Endometrial microvascular endothelial cells (primary cell): ENCODE data around the gene FAM3A. TPM values are rescaled to one million over a fixed set of nuclear protein-coding genes. Genes with fewer than 3 reads are reported as not detected.

Experiments used
- in situ Hi-C: cut with HindIII; loops from 2 replicates; pipeline ENCODE4 v1.10.0; 2017; ENCODE audit warnings: low sequenced_read_pairs, low pct_unique_long_range_greater_than_20kb; ENCODE audit errors: inconsistent ontology term
- total RNA-seq: library from RNA; depleted of rRNA; stranded (reverse); fragments of >200 nt; gene quantifications from one replicate; pipeline ENCODE4 v1.2.3, GENCODE V29; 2015; ENCODE audit errors: inconsistent ontology term

FAM3A gene
- total RNA-seq, 1 donor from 2014 or later = 44.4 TPM

GRCh38 chrX:154468217-154468616, 47.8 kb downstream of the FAM3A start:
- in situ Hi-C loops = no loop called here

GRCh38 chrX:154467556-154467955, 48.5 kb downstream of the FAM3A start:
- in situ Hi-C loops = no loop called here

GRCh38 chrX:154466907-154467306, 49.1 kb downstream of the FAM3A start:
- in situ Hi-C loops = no loop called here

GRCh38 chrX:154466036-154466435, 50.0 kb downstream of the FAM3A start:
- in situ Hi-C loops = no loop called here

- in situ Hi-C loops = no loop called here
Observed at GRCh38 chrX:154465601-154466000, 50.4 kb downstream of the FAM3A start.

GRCh38 chrX:154464806-154465365, 51.1 kb downstream of the FAM3A start:
- in situ Hi-C loops = no loop called here

- in situ Hi-C loops = no loop called here
Observed at GRCh38 chrX:154463611-154464220, 52.3 kb downstream of the FAM3A start.

- in situ Hi-C loops = no loop called here
Observed at GRCh38 chrX:154462396-154462795, 53.6 kb downstream of the FAM3A start.

- in situ Hi-C loops = no loop called here
Observed at GRCh38 chrX:154460326-154460725, 55.7 kb downstream of the FAM3A start.

- in situ Hi-C loops = no loop called here
Observed at GRCh38 chrX:154459832-154460231, 56.2 kb downstream of the FAM3A start.

GRCh38 chrX:154458954-154459778, 56.9 kb downstream of the FAM3A start:
- in situ Hi-C loops = no loop called here

GRCh38 chrX:154458116-154458953, 57.7 kb downstream of the FAM3A start, which contains the start of gene PLXNA3:
PLXNA3 (plus strand) TSS chrX:154458281; CDS start chrX:154460184, 1,903 bp downstream.
- in situ Hi-C loops = no loop called here

GRCh38 chrX:154457491-154458115, 58.4 kb downstream of the FAM3A start:
- in situ Hi-C loops = no loop called here

Other genes starting within 250 kb of the FAM3A start
- not detected for gene TEX28, start 221.1 kb downstream of the FAM3A start, total RNA-seq
- gene TKTL1, start 220.4 kb downstream of the FAM3A start, total RNA-seq = not detected
- gene FLNA, start 141.6 kb downstream of the FAM3A start, total RNA-seq = 1,820 TPM
- gene EMD, start 136.9 kb downstream of the FAM3A start, total RNA-seq = 67.0 TPM
- gene RPL10, start 117.9 kb downstream of the FAM3A start, total RNA-seq = 7,561 TPM
- 138 TPM for gene DNASE1L1, start 107.0 kb downstream of the FAM3A start, total RNA-seq
- gene TAFAZZIN, start 104.7 kb downstream of the FAM3A start, total RNA-seq = 36.1 TPM
- 108 TPM for gene ATP6AP1, start 87.6 kb downstream of the FAM3A start, total RNA-seq
- gene GDI1, start 79.1 kb downstream of the FAM3A start, total RNA-seq = 110 TPM
- gene FAM50A, start 72.1 kb downstream of the FAM3A start, total RNA-seq = 34.3 TPM
- 8.9 TPM for gene PLXNA3, start 58.0 kb downstream of the FAM3A start, total RNA-seq
- gene LAGE3, start 37.0 kb downstream of the FAM3A start, total RNA-seq = 30.1 TPM
- 59.1 TPM for gene UBL4A, start 29.6 kb downstream of the FAM3A start, total RNA-seq
- 33.6 TPM for gene SLC10A3, start 25.6 kb downstream of the FAM3A start, total RNA-seq
- gene G6PD, start 30.6 kb upstream of the FAM3A start, total RNA-seq = 85.4 TPM
- gene IKBKG, start 31.4 kb upstream of the FAM3A start, total RNA-seq = 27.7 TPM
- gene CTAG1A, start 68.9 kb upstream of the FAM3A start, total RNA-seq = not detected
- gene CTAG1B, start 103.0 kb upstream of the FAM3A start, total RNA-seq = not detected
- gene CTAG2, start 137.3 kb upstream of the FAM3A start, total RNA-seq = not detected
- gene GAB3, start 234.8 kb upstream of the FAM3A start, total RNA-seq = 4.3 TPM
- 56.6 TPM for gene DKC1, start 246.6 kb upstream of the FAM3A start, total RNA-seq